ENCODE measurements around the gene TSPAN9.

- TF ChIP-seq, protein P1, sequence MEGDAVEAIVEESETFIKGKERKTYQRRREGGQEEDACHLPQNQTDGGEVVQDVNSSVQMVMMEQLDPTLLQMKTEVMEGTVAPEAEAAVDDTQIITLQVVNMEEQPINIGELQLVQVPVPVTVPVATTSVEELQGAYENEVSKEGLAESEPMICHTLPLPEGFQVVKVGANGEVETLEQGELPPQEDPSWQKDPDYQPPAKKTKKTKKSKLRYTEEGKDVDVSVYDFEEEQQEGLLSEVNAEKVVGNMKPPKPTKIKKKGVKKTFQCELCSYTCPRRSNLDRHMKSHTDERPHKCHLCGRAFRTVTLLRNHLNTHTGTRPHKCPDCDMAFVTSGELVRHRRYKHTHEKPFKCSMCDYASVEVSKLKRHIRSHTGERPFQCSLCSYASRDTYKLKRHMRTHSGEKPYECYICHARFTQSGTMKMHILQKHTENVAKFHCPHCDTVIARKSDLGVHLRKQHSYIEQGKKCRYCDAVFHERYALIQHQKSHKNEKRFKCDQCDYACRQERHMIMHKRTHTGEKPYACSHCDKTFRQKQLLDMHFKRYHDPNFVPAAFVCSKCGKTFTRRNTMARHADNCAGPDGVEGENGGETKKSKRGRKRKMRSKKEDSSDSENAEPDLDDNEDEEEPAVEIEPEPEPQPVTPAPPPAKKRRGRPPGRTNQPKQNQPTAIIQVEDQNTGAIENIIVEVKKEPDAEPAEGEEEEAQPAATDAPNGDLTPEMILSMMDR (IDR thresholded peaks at IDR 0.05; ENCODE audit: low read depth, low read length, missing input control) = no peak
- no peak for TF ChIP-seq JUND (IDR thresholded peaks at IDR 0.05)
- no peak for TF ChIP-seq REST (IDR thresholded peaks at IDR 0.05)
- TF ChIP-seq ZBTB33 (IDR thresholded peaks at IDR 0.05) = no peak
- no peak for TF ChIP-seq SP1 (IDR thresholded peaks at IDR 0.05)
- TF ChIP-seq YY1 (IDR thresholded peaks at IDR 0.05) = no peak
- TF ChIP-seq GABPA (IDR thresholded peaks at IDR 0.05 in 1 of 2, conservative IDR thresholded peaks at IDR 0.05 in 1 of 2) = no peak
Observed at GRCh38 chr12:3148366-3149000, 71.3 kb downstream of the TSPAN9 start.

Measured in liver (tissue), 3 donors.